Stimulated activated naive CD8-positive, alpha-beta T cell treated with anti-CD3 and anti-CD28 coated beads, Interleukin-15, Interleukin-2, amounts not matched to agents 100 U/mL and 50 U/mL, for 24 hours (primary cell): ENCODE results near the gene PHF5A.
A peak's percentile ranks its signal among the peaks of the same experiment; 100 is the strongest.
"Not testable (repeated sequence)": the region's sequence is repeated elsewhere in the genome, so short reads cannot be mapped to it uniquely, and the experiment has no call there.

ENCODE experiments used
- ATAC-seq: fragments of 150-1000 bp; cut with Tn5 transposase; one replicate; pipeline ENCODE4 v1.10.0; 2021
- DNase-seq: peaks from one replicate; pipeline ENCODE4 v3.0.0; 2021

PHF5A gene

GRCh38 chr22:41446639-41447434 lies 21.7 kb downstream of the PHF5A start, which contains the start of gene TOB2:
TOB2 (minus strand) TSS chr22:41446801; CDS start chr22:41437345, 9,456 bp downstream.
- ATAC-seq (peak; percentile 62), DNase-seq (peak; percentile 96)

- ATAC-seq (no peak), DNase-seq (no peak)
Observed at GRCh38 chr22:41446057-41446501, 22.4 kb downstream of the PHF5A start.

GRCh38 chr22:41445129-41446056 lies 23.1 kb downstream of the PHF5A start:
- peak; percentile 37 for DNase-seq
- no peak for ATAC-seq

- DNase-seq (peak; percentile 93), ATAC-seq (peak; percentile 65)
Observed at GRCh38 chr22:41444360-41445128, 23.9 kb downstream of the PHF5A start.

GRCh38 chr22:41442240-41442792 lies 26.2 kb downstream of the PHF5A start:
- ATAC-seq (no peak), DNase-seq (no peak)

- not testable (repeated sequence) for DNase-seq, ATAC-seq
Observed at GRCh38 chr22:41440511-41440910, 28.0 kb downstream of the PHF5A start.

GRCh38 chr22:41437198-41437597 lies 31.3 kb downstream of the PHF5A start:
- no peak for DNase-seq
- no peak for ATAC-seq

- ATAC-seq: no peak
- no peak for DNase-seq
Observed at GRCh38 chr22:41436322-41437113, 32.0 kb downstream of the PHF5A start.

GRCh38 chr22:41435560-41435959 lies 32.9 kb downstream of the PHF5A start:
- ATAC-seq (no peak), DNase-seq (no peak)

GRCh38 chr22:41434361-41435003 lies 34.0 kb downstream of the PHF5A start:
- ATAC-seq, DNase-seq: not testable (repeated sequence)

GRCh38 chr22:41433480-41433879 lies 35.0 kb downstream of the PHF5A start:
- DNase-seq, ATAC-seq: not testable (repeated sequence)

GRCh38 chr22:41431656-41432055 lies 36.8 kb downstream of the PHF5A start:
- ATAC-seq (no peak), DNase-seq (no peak)

GRCh38 chr22:41429951-41430332 lies 38.5 kb downstream of the PHF5A start:
- DNase-seq (no peak), ATAC-seq (no peak)

- ATAC-seq (no peak), DNase-seq (no peak)
Observed at GRCh38 chr22:41429232-41429950, 39.1 kb downstream of the PHF5A start.

GRCh38 chr22:41425660-41426365 lies 42.7 kb downstream of the PHF5A start:
- ATAC-seq (peak; percentile 72), DNase-seq (peak; percentile 30)

GRCh38 chr22:41418717-41419116 lies 49.8 kb downstream of the PHF5A start:
- ATAC-seq: no peak
- no peak for DNase-seq

GRCh38 chr22:41417622-41418390 lies 50.7 kb downstream of the PHF5A start:
- DNase-seq (no peak), ATAC-seq (no peak)

GRCh38 chr22:41415554-41415953 lies 52.9 kb downstream of the PHF5A start:
- DNase-seq: no peak
- no peak for ATAC-seq
